ENCODE results near the gene CCR2.

GRCh38 chr3:46348823-46349482 lies 5.0 kb upstream of the CCR2 start:
- TF ChIP-seq, protein P1, sequence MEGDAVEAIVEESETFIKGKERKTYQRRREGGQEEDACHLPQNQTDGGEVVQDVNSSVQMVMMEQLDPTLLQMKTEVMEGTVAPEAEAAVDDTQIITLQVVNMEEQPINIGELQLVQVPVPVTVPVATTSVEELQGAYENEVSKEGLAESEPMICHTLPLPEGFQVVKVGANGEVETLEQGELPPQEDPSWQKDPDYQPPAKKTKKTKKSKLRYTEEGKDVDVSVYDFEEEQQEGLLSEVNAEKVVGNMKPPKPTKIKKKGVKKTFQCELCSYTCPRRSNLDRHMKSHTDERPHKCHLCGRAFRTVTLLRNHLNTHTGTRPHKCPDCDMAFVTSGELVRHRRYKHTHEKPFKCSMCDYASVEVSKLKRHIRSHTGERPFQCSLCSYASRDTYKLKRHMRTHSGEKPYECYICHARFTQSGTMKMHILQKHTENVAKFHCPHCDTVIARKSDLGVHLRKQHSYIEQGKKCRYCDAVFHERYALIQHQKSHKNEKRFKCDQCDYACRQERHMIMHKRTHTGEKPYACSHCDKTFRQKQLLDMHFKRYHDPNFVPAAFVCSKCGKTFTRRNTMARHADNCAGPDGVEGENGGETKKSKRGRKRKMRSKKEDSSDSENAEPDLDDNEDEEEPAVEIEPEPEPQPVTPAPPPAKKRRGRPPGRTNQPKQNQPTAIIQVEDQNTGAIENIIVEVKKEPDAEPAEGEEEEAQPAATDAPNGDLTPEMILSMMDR (IDR thresholded peaks at IDR 0.05 in 4 of 5, conservative IDR thresholded peaks at IDR 0.05 in 1 of 5) = no peak
- no peak for TF ChIP-seq POLR2A (IDR thresholded peaks at IDR 0.05)
